ENCODE results near the gene MAGOH. TPM values are rescaled to one million over a fixed set of nuclear protein-coding genes. Genes with fewer than 3 reads are reported as not detected.
"Not testable (repeated sequence)": the region's sequence is repeated elsewhere in the genome, so short reads cannot be mapped to it uniquely, and the experiment has no call there.

MAGOH gene
- polyA plus RNA-seq, 5 donors = 72.9 to 93.4 (median 77.7) TPM

DNA sequence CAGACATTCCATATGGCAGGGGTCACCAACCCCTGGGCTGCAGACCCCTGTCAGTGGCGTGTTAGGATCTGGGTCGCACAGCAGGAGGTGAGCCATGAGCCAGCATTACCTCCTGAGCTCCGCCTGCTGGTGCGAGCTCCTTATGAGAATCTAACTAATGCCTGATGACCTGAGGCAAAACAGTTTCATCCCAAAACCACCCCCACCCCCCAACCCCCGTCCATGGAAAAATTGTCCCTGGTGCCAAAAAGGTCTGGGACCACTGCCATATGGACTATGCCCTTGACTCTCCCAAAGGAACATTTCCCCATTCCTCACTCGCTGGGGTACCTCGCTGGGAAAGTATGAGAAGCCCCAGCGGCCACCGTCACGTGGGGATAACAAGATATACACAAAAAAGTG lies 48.1 kb downstream of the MAGOH start:
- no peak for DNase-seq

DNA sequence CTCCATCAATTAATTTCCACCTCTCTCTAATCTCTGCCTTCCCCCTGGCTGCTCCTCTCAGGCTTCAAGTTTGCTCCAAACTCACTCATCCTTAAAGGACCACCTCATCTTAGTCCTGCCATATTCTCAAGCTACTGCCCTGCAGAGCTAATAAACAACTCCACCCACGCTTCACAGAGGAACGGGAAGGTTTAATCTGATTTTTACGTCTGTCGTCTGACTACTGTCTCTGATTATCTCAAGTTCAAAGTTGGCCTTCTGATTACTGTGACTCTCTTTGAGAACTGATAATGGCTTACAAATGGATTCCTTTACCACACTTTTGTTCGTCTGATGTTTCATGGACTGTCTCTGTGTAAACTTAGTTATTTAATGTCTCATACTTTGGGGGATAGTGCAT lies 49.3 kb downstream of the MAGOH start:
- no peak for DNase-seq

DNA sequence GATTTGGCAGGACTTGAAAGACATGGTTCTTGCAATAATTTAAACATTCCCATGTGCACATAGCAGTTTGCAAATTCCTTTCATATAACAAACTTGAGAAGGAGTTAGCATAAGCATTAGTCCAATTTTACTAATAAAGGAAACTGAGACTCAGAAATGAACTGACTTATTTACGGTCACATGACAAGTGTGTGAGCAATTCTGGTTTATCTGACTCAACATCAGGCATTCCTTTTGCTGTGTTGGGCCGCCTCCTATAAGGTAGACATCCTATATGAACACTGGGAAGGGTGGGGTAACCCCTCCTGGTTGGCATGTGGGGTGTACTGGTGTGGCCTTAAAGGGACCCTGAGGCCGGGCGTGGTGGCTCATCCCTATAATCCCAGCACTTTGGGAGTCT lies 50.2 kb downstream of the MAGOH start:
- DNase-seq = no peak

DNA sequence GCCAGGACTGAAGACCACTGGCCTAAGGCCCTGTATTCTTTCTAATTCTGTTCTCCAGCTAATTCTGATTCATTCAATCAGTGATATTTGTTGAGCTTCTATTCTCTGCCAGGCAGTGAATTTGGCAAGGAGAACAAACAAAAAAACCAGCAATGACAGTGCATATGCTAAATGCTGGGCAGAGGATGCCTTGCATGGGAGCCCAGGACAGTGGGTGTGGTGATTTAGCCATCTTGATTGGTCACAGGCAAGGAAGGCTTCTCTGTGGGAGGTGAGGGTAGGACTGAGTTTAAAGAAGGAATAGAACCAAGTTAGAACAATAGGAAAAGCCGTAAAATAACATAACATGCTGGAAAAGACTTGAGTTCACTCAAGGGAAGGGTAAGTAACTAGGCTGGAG lies 50.9 kb downstream of the MAGOH start:
- no peak for DNase-seq

DNA sequence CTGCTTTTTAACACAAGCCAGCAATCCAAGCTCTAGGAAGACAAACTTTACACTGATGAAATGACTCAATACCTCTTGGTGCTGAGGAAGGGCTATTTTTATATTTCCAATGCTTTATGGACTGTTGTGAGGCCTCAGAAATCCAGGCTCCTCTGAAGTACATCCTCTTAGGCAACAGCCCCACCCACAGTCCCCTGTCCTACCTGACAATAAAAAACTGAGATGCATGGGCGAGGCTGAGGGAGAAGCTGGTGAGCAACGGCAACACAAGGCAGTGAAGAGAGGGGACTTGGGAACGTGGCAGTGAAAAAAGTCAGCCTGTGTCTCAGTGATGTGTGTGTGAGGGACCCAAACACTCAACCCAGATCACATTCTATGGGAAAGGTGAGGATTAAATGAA lies 51.8 kb downstream of the MAGOH start:
- no peak for DNase-seq

DNA sequence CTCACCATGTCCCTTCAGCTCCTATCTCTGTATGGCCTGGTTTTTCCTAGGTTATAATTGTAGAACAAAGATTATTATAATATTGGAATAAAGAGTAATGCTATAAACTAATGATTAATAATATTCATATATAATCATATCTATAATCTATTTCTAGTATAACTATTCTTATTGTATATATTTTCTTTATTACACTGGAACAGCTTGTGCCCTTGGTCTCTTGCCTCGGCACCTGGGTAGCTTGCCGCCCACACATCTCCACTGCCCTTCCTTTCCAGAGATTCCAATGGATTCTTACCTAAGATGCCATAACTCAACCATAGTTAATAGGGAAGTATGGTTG lies 52.4 kb downstream of the MAGOH start:
- not testable (repeated sequence) for DNase-seq

DNA sequence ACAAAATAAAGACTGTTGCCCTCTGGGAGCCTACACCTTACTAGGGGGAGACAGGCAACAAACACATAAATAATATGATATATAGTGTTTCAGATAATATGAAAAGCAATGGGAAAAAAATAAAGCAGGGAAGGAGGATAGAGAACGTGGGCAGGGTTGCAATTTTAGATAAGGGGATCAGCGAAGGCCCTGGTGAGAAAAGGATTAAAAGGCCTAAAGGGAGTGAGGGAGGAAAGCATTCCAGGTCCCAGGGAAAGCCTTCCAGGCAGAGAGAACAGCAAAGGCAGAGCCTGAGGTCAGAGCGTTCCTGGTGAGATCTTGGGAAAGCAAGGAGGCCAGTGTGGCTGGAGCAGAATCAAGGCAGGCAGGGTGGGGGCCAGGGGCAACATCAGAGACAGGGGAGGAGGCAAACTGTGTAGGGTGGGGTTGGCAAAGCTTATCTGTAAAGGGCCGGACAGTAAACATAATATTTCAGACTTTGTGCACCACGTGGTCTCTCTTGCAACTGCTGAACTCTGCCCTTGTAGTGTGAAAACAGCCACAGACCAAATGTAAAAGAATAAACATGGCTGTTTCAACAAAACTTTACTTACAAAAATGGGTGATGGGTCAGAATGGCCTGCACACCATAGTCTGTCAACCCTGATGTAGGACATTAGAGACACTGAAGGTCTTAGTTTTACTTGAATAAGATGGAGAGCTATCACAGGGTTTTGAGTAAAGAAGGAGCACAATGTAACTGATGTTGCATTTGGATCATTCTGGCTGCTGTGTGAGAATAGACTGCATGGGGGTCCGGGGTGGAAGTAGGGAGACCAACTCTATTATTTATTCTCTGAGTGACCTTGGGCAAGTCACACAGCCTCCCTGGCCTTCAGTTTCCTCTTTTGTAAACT lies 55.0 kb downstream of the MAGOH start:
- peak; percentile 73 to 74 for DNase-seq

DNA sequence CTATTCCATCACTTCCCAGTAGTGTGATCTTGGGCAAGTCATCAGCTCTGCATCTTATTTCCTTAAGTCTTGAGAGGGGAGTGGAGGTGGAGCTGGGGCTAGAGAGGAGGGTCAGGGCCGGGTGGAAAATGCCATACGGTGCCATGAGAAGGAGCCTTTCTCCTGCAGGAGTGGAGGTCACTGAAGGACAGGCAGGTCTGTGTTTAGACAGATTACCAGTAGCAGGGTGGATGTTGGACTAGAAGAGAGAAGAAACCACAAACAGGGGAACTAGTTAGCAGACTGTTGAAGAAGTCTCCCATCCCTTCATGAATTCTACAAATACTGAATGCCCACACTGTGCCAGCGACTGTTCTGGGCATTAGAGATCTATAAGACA lies 55.6 kb downstream of the MAGOH start:
- DNase-seq = no peak

DNA sequence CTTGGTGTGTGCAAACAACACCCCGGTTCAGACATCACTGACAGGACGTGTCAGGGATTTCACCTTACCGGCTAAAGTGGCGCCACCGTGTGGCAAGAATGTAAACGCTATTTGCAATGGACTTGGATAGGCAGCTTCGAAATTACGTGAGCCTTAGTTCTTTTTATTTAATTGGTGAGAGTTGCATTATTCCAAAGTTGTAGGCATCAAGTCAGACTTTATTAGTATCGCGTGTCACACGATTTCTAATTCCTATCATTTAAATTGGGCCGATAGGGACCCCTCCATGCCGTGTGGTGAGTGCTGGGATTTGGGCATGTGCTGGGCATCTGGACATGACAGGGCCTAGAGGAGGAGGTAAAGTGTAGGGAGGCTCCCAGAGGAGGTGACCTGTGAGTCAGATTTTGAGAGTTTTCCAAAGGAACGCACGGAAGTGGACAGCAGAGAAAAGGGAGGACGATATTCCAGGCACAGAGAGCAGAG lies 56.2 kb downstream of the MAGOH start:
- DNase-seq = peak in 1 of 2 donors; percentile 61

DNA sequence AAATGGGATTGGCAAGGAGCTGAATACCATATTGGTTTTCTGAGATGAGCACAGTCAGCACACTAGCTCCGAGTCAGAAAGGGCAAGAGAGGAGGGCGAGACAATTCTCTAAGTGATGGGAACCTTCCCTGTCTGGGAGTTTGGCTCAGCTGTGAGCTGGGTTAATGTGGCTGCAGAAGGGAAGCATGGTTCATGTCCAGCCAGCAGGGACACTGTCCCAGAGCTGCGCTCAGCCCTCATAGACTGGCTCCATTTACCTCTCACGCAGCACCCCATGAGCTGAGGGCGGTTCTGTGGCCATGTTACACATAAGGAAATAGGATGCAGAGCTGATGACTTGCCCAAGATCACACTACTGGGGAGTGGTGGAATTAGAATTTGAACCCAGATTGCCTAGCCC lies 57.4 kb downstream of the MAGOH start:
- DNase-seq = no peak

DNA sequence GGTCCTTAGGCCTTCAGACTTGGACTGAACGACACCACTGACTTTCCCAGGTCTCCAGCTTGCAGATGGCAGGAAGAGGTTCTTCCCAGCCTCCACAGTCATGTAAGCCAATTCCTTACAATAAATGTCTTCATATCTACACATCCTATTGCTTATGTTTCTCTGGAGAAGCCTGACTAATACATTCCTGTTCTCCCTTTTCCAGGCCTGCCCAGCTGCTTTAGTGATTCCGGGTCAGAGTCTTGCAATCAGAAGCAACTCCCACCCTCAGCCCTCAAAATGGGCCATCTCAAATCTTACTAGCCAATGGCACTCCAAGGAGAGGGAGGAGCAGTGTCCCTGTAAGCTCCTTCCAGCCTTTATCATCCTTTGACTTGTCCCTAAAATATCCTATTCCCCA lies 58.1 kb downstream of the MAGOH start:
- DNase-seq = no peak

Other genes starting within 250 kb of the MAGOH start
- gene PODN, start 176.3 kb downstream of the MAGOH start, polyA plus RNA-seq (ENCODE audit: insufficient read depth in 1 of 5, insufficient read length in 5 of 5, low replicate concordance in 1 of 5) = 10 to 100 TPM; 10.4 to 14.0 (median 11.2) TPM
- gene SLC1A7, start 95.9 kb downstream of the MAGOH start, polyA plus RNA-seq (ENCODE audit: insufficient read depth in 1 of 5, insufficient read length in 5 of 5, low replicate concordance in 1 of 5) = under 1 TPM; 0.31 to 0.82 (median 0.67) TPM
- gene CPT2, start 41.7 kb downstream of the MAGOH start, polyA plus RNA-seq (ENCODE audit: insufficient read depth in 1 of 5, insufficient read length in 5 of 5, low replicate concordance in 1 of 5) = 10 to 100 TPM; 16.0 to 19.0 (median 18.0) TPM
- gene CZIB, start 17.9 kb downstream of the MAGOH start, polyA plus RNA-seq (ENCODE audit: insufficient read depth in 1 of 5, insufficient read length in 5 of 5, low replicate concordance in 1 of 5) = 100 to 1,000 TPM in 4 of 5 donors, 10 to 100 TPM in 1; 89.4 to 106 (median 105) TPM
- 10 to 100 TPM in 3 of 5 donors, 1 to 10 TPM in 2; 7.5 to 13.5 (median 10.1) TPM for gene LRP8, start 89.6 kb upstream of the MAGOH start, polyA plus RNA-seq (ENCODE audit: insufficient read depth in 1 of 5, insufficient read length in 5 of 5, low replicate concordance in 1 of 5)
- gene DMRTB1, start 220.9 kb upstream of the MAGOH start, polyA plus RNA-seq (ENCODE audit: insufficient read depth in 1 of 5, insufficient read length in 5 of 5, low replicate concordance in 1 of 5) = not detected

Measured in right lung (tissue), 5 donors.